Fibroblast of villous mesenchyme (primary cell): Measurements from ENCODE around the gene MYO9A. TPM values are rescaled to one million over a fixed set of nuclear protein-coding genes. Genes with fewer than 3 reads are reported as not detected.
"Not testable (repeated sequence)": the region's sequence is repeated elsewhere in the genome, so short reads cannot be mapped to it uniquely, and the experiment has no call there.

Experiments
- DNase-seq: peaks from one replicate; pipeline ENCODE4 v3.0.0-alpha.2; 2010; ENCODE audit warnings: low read depth
- H3K4me3 ChIP-seq: 2 replicates; pipeline ENCODE4 v1.5.1; 2011; ENCODE audit warnings: low read depth, mild to moderate bottlenecking, low read length
- total RNA-seq: library from RNA; depleted of rRNA; stranded (reverse); fragments of >200 nt; gene quantifications from 2 replicates; pipeline ENCODE4 v1.2.3, GENCODE V29; 2012
- TF ChIP-seq, protein P1 (sequence below): IDR thresholded peaks from 2 replicates; pipeline ENCODE4 v1.5.1; 2012; ENCODE audit warnings: low read depth, mild to moderate bottlenecking, low read length; ENCODE audit not compliant: insufficient read depth

The MYO9A gene
- total RNA-seq, 1 donor = 51.8 TPM

DNA sequence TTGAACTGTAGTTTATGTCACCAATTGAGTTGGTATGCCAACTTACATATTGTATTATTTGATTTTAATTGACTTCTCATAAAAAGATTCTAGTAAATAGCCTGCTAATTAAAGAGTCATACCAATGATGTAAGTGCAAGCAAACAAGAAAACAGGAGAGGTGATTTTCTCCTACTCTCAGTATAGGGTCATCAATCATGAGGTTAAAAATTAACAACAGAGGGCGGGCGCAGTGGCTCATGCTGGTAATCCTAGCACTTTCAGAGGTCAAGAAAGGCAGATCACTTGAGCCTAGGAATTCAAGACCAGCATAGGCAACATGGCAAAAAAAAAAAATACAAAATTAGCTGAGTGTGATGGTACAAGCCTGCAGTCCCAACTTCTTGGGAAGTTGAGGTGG lies 108.7 kb downstream of the MYO9A start:
- no peak overlapping the region for H3K4me3 ChIP-seq
- DNase-seq = no peak
- TF ChIP-seq, protein P1, sequence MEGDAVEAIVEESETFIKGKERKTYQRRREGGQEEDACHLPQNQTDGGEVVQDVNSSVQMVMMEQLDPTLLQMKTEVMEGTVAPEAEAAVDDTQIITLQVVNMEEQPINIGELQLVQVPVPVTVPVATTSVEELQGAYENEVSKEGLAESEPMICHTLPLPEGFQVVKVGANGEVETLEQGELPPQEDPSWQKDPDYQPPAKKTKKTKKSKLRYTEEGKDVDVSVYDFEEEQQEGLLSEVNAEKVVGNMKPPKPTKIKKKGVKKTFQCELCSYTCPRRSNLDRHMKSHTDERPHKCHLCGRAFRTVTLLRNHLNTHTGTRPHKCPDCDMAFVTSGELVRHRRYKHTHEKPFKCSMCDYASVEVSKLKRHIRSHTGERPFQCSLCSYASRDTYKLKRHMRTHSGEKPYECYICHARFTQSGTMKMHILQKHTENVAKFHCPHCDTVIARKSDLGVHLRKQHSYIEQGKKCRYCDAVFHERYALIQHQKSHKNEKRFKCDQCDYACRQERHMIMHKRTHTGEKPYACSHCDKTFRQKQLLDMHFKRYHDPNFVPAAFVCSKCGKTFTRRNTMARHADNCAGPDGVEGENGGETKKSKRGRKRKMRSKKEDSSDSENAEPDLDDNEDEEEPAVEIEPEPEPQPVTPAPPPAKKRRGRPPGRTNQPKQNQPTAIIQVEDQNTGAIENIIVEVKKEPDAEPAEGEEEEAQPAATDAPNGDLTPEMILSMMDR = no peak

DNA sequence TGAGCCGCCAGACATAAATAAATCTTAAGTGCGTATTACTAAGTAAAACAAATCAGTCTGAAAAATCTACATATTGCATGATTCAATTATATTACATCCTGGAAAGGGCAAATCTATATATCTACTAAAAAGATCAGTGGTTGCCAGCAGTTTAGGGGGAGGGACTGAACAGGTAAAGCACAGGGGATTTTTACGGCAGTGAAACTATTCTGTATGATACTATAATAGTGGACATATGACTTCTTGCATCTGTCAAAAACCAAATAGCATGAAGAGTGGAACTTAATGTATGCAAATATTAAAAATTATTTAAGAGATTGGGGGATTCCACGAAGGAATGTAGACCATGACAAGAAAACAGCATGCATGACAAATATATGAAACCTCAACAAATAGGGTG lies 111.6 kb downstream of the MYO9A start:
- TF ChIP-seq, protein P1 = no peak
- H3K4me3 ChIP-seq = no peak overlapping the region
- DNase-seq = no peak

DNA sequence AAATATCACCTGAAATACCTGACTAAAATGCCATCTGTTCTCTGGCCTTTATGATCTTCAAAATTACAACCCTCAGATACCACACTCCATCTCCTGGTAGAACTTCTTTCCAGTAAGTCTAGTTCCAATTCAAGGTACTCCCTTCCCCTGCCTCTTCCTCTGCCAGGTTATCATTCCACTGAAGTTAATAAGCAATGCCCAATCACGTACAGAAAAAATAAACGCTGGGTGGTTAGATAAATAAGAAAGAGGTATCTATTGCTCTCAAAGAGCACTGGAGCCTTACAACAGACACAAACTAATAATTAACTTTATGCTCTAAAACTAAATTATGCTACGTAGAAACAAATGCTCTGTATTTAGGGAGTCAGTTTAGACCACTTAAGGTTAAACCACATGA lies 112.5 kb downstream of the MYO9A start:
- TF ChIP-seq, protein P1 = no peak
- no peak for DNase-seq
- H3K4me3 ChIP-seq = no peak overlapping the region

DNA sequence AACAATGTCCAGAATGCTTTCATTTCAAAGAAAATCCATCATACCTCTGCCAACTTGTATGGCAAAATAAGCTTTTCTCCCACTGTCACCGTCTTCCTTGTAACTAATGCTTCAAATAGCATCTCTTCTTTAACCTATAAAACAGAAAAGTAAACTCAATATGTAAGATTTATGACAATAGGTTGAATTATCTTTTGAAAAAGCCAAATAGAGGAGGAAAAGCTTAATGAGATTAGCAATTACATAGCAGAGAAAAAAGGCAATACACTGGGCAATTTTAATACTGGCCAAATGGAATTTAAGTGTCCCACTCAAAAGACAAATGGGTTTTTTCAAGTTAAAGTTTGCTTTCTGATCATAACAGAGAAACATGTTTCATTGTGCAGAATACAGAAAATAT lies 118.1 kb downstream of the MYO9A start:
- no peak overlapping the region for H3K4me3 ChIP-seq
- no peak for DNase-seq
- TF ChIP-seq, protein P1 = no peak

DNA sequence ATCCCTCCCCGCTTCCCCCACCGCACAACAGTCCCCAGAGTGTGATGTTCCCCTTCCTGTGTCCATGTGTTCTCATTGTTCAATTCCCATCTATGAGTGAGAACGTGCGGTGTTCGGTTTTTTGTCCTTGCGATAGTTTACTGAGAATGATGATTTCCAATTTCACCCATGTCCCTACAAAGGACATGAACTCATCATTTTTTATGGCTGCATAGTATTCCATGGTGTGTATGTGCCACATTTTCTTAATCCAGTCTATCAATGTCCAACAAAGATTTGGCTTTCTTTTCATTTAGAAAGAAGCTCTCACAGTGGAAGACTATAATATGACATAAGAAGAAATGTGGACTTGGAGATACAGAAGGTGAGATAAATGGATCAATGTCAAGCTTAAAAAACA lies 119.2 kb downstream of the MYO9A start:
- not testable (repeated sequence) for DNase-seq, H3K4me3 ChIP-seq

DNA sequence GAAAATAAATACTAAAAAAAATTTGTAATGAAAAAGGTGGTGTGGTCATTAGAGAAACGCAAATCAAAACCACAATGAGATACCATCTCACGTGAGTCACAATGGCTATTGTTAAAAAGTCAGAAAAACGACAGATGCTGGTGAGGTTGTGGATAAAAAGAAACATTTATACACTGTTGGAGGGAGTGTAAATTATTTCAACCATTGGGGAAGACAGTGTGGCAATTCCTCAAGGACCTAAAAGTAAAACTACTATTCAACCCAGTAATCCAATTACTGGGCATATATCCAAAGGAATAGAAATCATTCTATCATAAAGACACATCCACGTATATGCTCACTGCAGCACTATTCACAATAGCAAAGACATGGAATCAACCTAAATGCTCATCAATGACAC lies 120.3 kb downstream of the MYO9A start:
- no peak for DNase-seq

DNA sequence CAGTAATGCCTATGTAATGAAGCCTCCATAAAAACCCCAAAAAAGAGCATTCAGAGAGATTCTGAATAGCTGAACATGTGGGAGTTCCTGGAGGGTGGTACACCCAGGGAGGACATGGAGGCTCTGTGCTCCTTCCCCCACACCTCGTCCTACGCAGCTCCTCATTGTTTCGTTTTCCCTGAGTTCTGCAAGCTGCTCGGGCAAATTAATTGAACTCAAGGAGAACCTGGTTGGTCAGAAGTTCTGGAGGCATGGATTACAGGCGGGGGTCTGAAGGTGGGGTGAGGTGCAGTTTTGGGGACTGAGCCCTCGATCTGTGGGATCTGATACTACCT lies 142.2 kb downstream of the MYO9A start:
- TF ChIP-seq, protein P1 = no peak
- no peak for DNase-seq
- no peak overlapping the region for H3K4me3 ChIP-seq

More for the DNA sequence above, 120.3 kb downstream of the MYO9A start:
- H3K4me3 ChIP-seq = no peak overlapping the region
- TF ChIP-seq, protein P1 = no peak
